GM12878 (cell line): Measurements from ENCODE around the gene GLB1L2. TPM values are rescaled to one million over a fixed set of nuclear protein-coding genes. Genes with fewer than 3 reads are reported as not detected.

Source experiments
- ATAC-seq: fragments of 200-7000 bp; cut with Tn5 transposase; 3 replicates; pipeline ENCODE4 v1.9.1; 2020; ENCODE audit warnings: mild to moderate bottlenecking, moderate library complexity
- BruUV-seq: library from RNA; stranded (reverse); fragments of 400-500 nt; replicated peaks from 2 replicates; lab custom pipeline; 2021; lab: Mats Ljungman, UMichigan
- CTCF ChIA-PET: fragments of 300-600 bp; sonication (Branson Sonifier 250); formaldehyde crosslinking; extraction: SDS; loops from one replicate; lab custom pipeline; 2021; ENCODE audit warnings: inconsistent platforms; lab: Yijun Ruan, JAX
- POLR2A ChIA-PET: fragments of 350-600 bp; formaldehyde crosslinking; extraction: SDS; loops from one replicate; lab custom pipeline; 2021; ENCODE audit warnings: inconsistent platforms; lab: Charles Lee
- RAD21 ChIA-PET: fragments of 300-600 bp; sonication (Branson Sonifier 250); formaldehyde crosslinking; loops from one replicate; lab custom pipeline; 2023; ENCODE audit warnings: antibody characterized with exemption; ENCODE audit not compliant: unreplicated experiment; lab: Charles Lee
- SMC1A ChIA-PET: fragments of 300-600 bp; sonication (Branson Sonifier 250); formaldehyde crosslinking; loops from one replicate; lab custom pipeline; 2023; ENCODE audit not compliant: unreplicated experiment, uncharacterized antibody; lab: Charles Lee
- DNase-seq: peaks from one replicate; pipeline ENCODE4 v3.0.0-alpha.2; 2011; ENCODE audit warnings: low read depth, low spot score
- FAIRE-seq: peaks from 3 replicates; lab custom pipeline; 2011; peaks lifted over from hg19 to GRCh38; lab: Jason Lieb, UNC
- H2AFZ ChIP-seq: 2 replicates; pipeline ENCODE4 v1.6.0; 2011; ENCODE audit warnings: low read depth, low read length, control low read depth; ENCODE audit not compliant: control insufficient read depth
- H3K27ac ChIP-seq: 2 replicates; pipeline ENCODE4 v1.5.1; 2011; ENCODE audit warnings: control low read depth; ENCODE audit not compliant: control insufficient read depth, insufficient read depth
- H3K27me3 ChIP-seq, 2 experiments: replicated peaks in 1 of 2; 2 replicates each; pipeline versions ENCODE4 v1.6.0 to v1.6.1; 2011; ENCODE audit warnings: low read length in 1 of 2; ENCODE audit not compliant: control insufficient read depth in 2 of 2, insufficient read depth in 2 of 2
- H3K36me3 ChIP-seq, 2 experiments: 2 replicates each; pipeline ENCODE4 v1.5.1; 2011; ENCODE audit warnings: low read length in 1 of 2; ENCODE audit not compliant: control insufficient read depth in 2 of 2, insufficient read depth in 2 of 2
- H3K4me1 ChIP-seq: 2 replicates; pipeline ENCODE4 v1.6.1; 2011; ENCODE audit warnings: mild to moderate bottlenecking, low read length, moderate library complexity, mixed read lengths; ENCODE audit not compliant: control insufficient read depth, insufficient read depth
- H3K4me2 ChIP-seq: 2 replicates; pipeline ENCODE4 v1.6.0; 2011; ENCODE audit warnings: control low read depth; ENCODE audit not compliant: control insufficient read depth, insufficient read depth
- H3K4me3 ChIP-seq: fragments of 200-600 bp; sonication (generic); 2 replicates; pipeline ENCODE4 v1.5.1; 2016
- H3K79me2 ChIP-seq: 2 replicates; pipeline ENCODE4 v1.6.0; 2011; ENCODE audit warnings: low read length; ENCODE audit not compliant: control insufficient read depth, insufficient read depth
- H3K9ac ChIP-seq: 2 replicates; pipeline ENCODE4 v1.8.0; 2011; ENCODE audit warnings: low read length, control low read depth, mixed read lengths; ENCODE audit not compliant: control insufficient read depth, insufficient read depth
- H3K9me3 ChIP-seq: replicated peaks from 3 replicates; pipeline ENCODE4 v1.5.1; 2011; ENCODE audit warnings: mild to moderate bottlenecking, low read length; ENCODE audit not compliant: control insufficient read depth, insufficient read depth
- H4K20me1 ChIP-seq: 2 replicates; pipeline ENCODE4 v1.6.0; 2011; ENCODE audit not compliant: control insufficient read depth, insufficient read depth
- CHD4 ChIP-seq: fragments of 200-600 bp; sonication (generic); IDR thresholded peaks from 2 replicates; pipeline ENCODE4 v1.6.1; 2016; ENCODE audit warnings: mild to moderate bottlenecking
- NKRF ChIP-seq: fragments of 450-650 bp; conservative IDR thresholded peaks from 2 replicates; pipeline ENCODE4 v1.6.1; 2017; ENCODE audit warnings: mild to moderate bottlenecking, moderate library complexity
- SIX5 ChIP-seq: IDR thresholded peaks from 2 replicates; pipeline ENCODE4 v1.6.1; 2011; ENCODE audit warnings: mild to moderate bottlenecking, low read depth, low read length, moderate library complexity; ENCODE audit not compliant: severe bottlenecking
- WGBS: methylation state at CpG from one replicate; pipeline ENCODE4 v1.1.6; 2016; ENCODE audit warnings: low lambda C conversion rate; ENCODE audit not compliant: insufficient replicate concordance, insufficient coverage; ENCODE audit errors: missing lambda C conversion rate; 5-methylcytosine and 5-hydroxymethylcytosine counted together
- in situ Hi-C: fragments of 300-500 bp; cut with MboI; formaldehyde crosslinking; loops from 9 replicates; pipeline ENCODE4 v1.14.3; 2018; ENCODE audit warnings: mixed read lengths
- intact Hi-C: fragments of 100-400 bp; cut with micrococcal nuclease; formaldehyde crosslinking; loops from one replicate; pipeline ENCODE4 v1.14.2; 2022; ENCODE audit not compliant: unreplicated experiment
- polyA plus RNA-seq, 11 experiments: library from polyadenylated mRNA; depleted of rRNA in 4 of 11; unstranded in 6 of 11; stranded (reverse) in 5 of 11; fragments of >200 nt; fragmentation: Nextera tagmentation in 4 of 11; fragmentation: Illumina TruSeq in 1 of 11; extraction: Ambion mirVana in 4 of 11; extraction: Trizol in 1 of 11; gene quantifications; 1 replicate in 1 of 11; 2 replicates in 10 of 11; pipeline versions ENCODE4 v1.2.1 to v1.2.3, GENCODE V29; 2011 to 2016; ENCODE audit warnings: inconsistent platforms in 2 of 11, missing spikeins in 2 of 11, low read depth in 1 of 11
- total RNA-seq, 4 experiments: library from RNA; depleted of rRNA in 3 of 4; stranded (reverse); fragments of >200 nt in 3 of 4; fragmentation: Illumina TruSeq in 1 of 4; extraction: Trizol in 1 of 4; gene quantifications; 2 replicates each; pipeline versions ENCODE4 v1.2.1 to v1.2.3, GENCODE V29; 2013 to 2021

The GLB1L2 gene
- total and polyA plus RNA-seq, 10 of the 15 experiments (the other 5 are each of a cell fraction or from before 2014, with no cell fraction given) = 0.04 to 0.85 (median 0.49) TPM

- no peak for ATAC-seq
- Histone ChIP-seq H3K36me3 (no peaks in the 10 kb centered on the region), H3K27ac (no peak overlapping the region), H3K4me2 (no peak overlapping the region), H3K9me3 (no peaks in the 10 kb centered on the region), H3K4me1 (no peaks in the 10 kb centered on the region), H4K20me1 (no peaks in the 10 kb centered on the region), H2AFZ (no peak overlapping the region), H3K9ac (no peak overlapping the region), H3K4me3 (no peak overlapping the region), H3K27me3 (peaks cover 9 to 11% of the 10 kb centered on the region in 2 experiments; a peak in 3 of 4 replicates), H3K79me2 (no peaks in the 10 kb centered on the region)
- ChIA-PET SMC1A (no interaction called here), POLR2A (no interaction called here), CTCF (no interaction called here), RAD21 (no interaction called here)
- no peak for FAIRE-seq
- TF ChIP-seq NKRF (no peak), SIX5 (no peak), CHD4 (no peak)
- DNase-seq = no peak
- in situ Hi-C loops (no loop called here), intact Hi-C loops (no loop called here)
- BruUV-seq = no TSS peak
- 20% methylated on average over 18 of the region's 18 CpGs for WGBS
Observed at GRCh38 chr11:134413826-134414731, 82.3 kb downstream of the GLB1L2 start.
